Liver (tissue), 3 donors: ENCODE results near the gene ADCY9.

Experiments
- CTCF ChIP-seq: fragments of 150-350 bp; IDR thresholded peaks from 2 replicates; pipeline ENCODE4 v1.5.1; 2017; ENCODE audit warnings: improper control_type of control experiment, low read depth, low read length; ENCODE audit not compliant: missing input control
- GABPA ChIP-seq, 2 donors: IDR thresholded peaks in 1 of 2; conservative IDR thresholded peaks in 1 of 2; 2 replicates each; pipeline ENCODE4 v1.6.1; 2016; ENCODE audit warnings: antibody characterized with exemption in 2 of 2, mild to moderate bottlenecking in 1 of 2, moderate library complexity in 1 of 2
- JUND ChIP-seq, 2 donors: IDR thresholded peaks; 2 replicates each; pipeline ENCODE4 v1.6.1; 2016; ENCODE audit warnings: antibody characterized with exemption in 2 of 2
- MAX ChIP-seq: IDR thresholded peaks from 2 replicates; pipeline ENCODE4 v1.6.1; 2016; ENCODE audit warnings: antibody characterized with exemption
- NR2F2 ChIP-seq: IDR thresholded peaks from 2 replicates; pipeline ENCODE4 v1.6.1; 2016; ENCODE audit warnings: antibody characterized with exemption
- RAD21 ChIP-seq, 2 donors: IDR thresholded peaks; 2 replicates each; pipeline ENCODE4 v1.6.1; 2016; ENCODE audit warnings: antibody characterized with exemption in 2 of 2, mild to moderate bottlenecking in 2 of 2
- SP1 ChIP-seq: IDR thresholded peaks from 2 replicates; pipeline ENCODE4 v1.6.1; 2018; ENCODE audit warnings: antibody characterized with exemption, mild to moderate bottlenecking
- TAF1 ChIP-seq: conservative IDR thresholded peaks from 2 replicates; pipeline ENCODE4 v1.6.1; 2016; ENCODE audit warnings: antibody characterized with exemption, mild to moderate bottlenecking
- YY1 ChIP-seq: IDR thresholded peaks from 2 replicates; pipeline ENCODE4 v1.6.1; 2016; ENCODE audit warnings: antibody characterized with exemption, mild to moderate bottlenecking
- ZBTB33 ChIP-seq: IDR thresholded peaks from 2 replicates; pipeline ENCODE4 v1.6.1; 2016; ENCODE audit warnings: antibody characterized with exemption
- TF ChIP-seq, protein P1 (sequence below): IDR thresholded peaks from 2 replicates; pipeline ENCODE4 v1.6.1; 2016; ENCODE audit warnings: antibody characterized with exemption, mild to moderate bottlenecking
- donor health status: healthy.
- donor health status: healthy.

DNA sequence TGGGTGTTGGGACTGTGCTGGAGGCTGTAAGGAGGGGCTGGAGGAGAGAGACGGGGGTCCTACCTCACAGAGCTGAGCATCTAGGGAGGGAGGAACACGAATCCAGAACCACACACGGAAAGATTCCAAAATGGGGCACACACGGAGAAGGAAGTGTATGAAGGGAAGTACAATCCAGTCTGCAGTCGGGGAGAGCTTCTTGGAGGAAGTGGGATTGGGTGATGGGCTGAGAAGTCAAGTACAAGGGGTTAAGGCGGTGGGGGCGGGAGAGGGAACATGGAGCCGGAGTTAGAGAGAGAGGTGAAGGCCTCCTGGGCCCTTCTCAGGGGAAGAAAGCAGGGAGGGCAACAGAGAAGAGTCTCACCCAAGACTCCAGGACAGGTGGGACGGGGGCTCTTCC lies 128.2 kb downstream of the ADCY9 start:
- TF ChIP-seq CTCF (no peak), GABPA (IDR thresholded peaks at IDR 0.05 in 1 of 2, conservative IDR thresholded peaks at IDR 0.05 in 1 of 2) (no peak), ZBTB33 (no peak), RAD21 (IDR thresholded peaks at IDR 0.05) (no peak), MAX (no peak), YY1 (no peak), JUND (IDR thresholded peaks at IDR 0.05) (no peak), TAF1 (no peak), SP1 (no peak), NR2F2 (no peak)
- TF ChIP-seq, protein P1, sequence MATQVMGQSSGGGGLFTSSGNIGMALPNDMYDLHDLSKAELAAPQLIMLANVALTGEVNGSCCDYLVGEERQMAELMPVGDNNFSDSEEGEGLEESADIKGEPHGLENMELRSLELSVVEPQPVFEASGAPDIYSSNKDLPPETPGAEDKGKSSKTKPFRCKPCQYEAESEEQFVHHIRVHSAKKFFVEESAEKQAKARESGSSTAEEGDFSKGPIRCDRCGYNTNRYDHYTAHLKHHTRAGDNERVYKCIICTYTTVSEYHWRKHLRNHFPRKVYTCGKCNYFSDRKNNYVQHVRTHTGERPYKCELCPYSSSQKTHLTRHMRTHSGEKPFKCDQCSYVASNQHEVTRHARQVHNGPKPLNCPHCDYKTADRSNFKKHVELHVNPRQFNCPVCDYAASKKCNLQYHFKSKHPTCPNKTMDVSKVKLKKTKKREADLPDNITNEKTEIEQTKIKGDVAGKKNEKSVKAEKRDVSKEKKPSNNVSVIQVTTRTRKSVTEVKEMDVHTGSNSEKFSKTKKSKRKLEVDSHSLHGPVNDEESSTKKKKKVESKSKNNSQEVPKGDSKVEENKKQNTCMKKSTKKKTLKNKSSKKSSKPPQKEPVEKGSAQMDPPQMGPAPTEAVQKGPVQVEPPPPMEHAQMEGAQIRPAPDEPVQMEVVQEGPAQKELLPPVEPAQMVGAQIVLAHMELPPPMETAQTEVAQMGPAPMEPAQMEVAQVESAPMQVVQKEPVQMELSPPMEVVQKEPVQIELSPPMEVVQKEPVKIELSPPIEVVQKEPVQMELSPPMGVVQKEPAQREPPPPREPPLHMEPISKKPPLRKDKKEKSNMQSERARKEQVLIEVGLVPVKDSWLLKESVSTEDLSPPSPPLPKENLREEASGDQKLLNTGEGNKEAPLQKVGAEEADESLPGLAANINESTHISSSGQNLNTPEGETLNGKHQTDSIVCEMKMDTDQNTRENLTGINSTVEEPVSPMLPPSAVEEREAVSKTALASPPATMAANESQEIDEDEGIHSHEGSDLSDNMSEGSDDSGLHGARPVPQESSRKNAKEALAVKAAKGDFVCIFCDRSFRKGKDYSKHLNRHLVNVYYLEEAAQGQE = no peak
